ENCODE measurements around the gene ANKRD65. TPM values are rescaled to one million over a fixed set of nuclear protein-coding genes. Genes with fewer than 3 reads are reported as not detected.
"Not testable (repeated sequence)": the region's sequence is repeated elsewhere in the genome, so short reads cannot be mapped to it uniquely, and the experiment has no call there.

Gene ANKRD65
- total RNA-seq, 1 experiment from 2014 or later = not detected

DNA sequence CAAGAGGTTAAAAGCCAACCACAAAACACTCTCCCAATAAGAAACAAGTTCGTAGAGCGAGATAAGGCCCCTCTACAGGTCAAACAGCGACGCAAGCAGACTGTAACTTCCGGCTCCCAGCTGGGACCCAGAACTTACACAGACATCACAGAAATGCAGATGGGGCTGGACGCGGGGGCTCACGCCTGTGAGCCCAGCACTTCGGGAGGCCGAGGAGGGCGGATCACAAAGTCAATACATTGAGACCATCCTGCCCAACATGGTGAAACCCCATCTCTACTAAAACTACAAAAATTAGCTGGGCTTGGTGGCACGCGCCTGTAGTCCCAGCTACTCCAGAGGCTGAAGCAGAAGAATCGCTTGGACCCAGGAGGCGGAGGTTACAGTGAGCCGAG lies 33.0 kb downstream of the ANKRD65 start:
- Mint-ChIP-seq H3K27me3 (ENCODE audit: unreplicated experiment) (no peaks in the 10 kb centered on the region), H3K9me3 (ENCODE audit: low read depth, unreplicated experiment) (no peaks in the 10 kb centered on the region), H3K36me3 (ENCODE audit: insufficient read depth, unreplicated experiment) (peaks cover 62% of the 10 kb centered on the region), H3K4me3 (ENCODE audit: low read depth, unreplicated experiment) (no peak overlapping the region), H3K4me1 (ENCODE audit: low read depth, unreplicated experiment) (no peaks in the 10 kb centered on the region), H3K27ac (ENCODE audit: unreplicated experiment) (no peak overlapping the region)
- intact Hi-C loops (cut with micrococcal nuclease; ENCODE audit: unreplicated experiment) = no loop called here
- no peak for DNase-seq
- BruUV-seq (replicated peaks) = no TSS peak
- TF ChIP-seq, protein P1, sequence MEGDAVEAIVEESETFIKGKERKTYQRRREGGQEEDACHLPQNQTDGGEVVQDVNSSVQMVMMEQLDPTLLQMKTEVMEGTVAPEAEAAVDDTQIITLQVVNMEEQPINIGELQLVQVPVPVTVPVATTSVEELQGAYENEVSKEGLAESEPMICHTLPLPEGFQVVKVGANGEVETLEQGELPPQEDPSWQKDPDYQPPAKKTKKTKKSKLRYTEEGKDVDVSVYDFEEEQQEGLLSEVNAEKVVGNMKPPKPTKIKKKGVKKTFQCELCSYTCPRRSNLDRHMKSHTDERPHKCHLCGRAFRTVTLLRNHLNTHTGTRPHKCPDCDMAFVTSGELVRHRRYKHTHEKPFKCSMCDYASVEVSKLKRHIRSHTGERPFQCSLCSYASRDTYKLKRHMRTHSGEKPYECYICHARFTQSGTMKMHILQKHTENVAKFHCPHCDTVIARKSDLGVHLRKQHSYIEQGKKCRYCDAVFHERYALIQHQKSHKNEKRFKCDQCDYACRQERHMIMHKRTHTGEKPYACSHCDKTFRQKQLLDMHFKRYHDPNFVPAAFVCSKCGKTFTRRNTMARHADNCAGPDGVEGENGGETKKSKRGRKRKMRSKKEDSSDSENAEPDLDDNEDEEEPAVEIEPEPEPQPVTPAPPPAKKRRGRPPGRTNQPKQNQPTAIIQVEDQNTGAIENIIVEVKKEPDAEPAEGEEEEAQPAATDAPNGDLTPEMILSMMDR (IDR thresholded peaks at IDR 0.05; ENCODE audit: unreplicated experiment) = no peak
- CTCF ChIA-PET = no interaction called here

DNA sequence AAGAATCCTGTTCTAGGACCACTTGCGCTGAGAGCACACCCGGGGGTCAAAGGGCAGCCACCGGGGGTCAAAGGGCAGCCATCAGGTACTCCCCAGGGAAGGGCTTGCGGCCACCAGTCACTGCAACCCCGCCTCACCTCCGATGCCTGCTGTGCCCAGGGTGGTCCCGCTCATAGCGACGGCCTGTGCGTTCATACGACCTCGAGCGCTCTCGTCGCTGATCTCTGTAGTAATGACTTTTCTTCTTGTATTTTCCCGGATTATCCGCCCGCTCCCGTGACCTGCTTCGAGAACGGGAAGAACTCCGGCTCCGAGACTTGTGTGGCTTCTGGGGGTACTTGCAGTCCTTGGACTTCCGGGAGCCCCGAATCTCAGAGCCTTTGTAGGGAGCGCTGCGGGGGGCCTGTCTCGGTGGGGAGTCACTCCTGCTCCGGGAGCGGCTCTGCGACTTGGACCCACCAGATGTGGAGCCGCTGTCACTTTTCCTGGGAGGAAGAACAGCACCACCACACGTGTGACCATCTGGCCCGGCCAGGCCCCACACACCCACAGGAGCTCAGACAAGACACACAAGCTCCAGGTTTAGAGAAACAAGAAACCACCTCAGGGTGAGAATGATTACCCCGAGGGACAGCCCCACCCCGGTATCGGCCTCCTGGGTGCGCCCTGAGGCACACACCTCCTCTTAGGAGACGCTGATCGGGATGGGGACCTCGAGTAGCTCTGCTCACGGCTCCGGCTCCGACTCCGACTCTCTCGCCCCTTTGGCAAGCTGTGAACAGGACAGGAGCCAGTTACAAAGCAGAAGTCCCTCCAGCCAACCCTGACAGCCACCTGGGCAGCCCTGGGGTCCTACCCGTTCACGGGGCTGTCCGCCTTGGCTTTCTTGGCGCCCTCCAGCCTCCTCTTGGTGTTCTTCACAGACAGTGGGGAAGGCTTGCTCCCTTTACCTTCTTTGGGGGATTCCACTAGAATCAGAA lies 33.7 kb downstream of the ANKRD65 start:
- intact Hi-C loops (cut with micrococcal nuclease; ENCODE audit: unreplicated experiment) = no loop called here
- Mint-ChIP-seq H3K27me3 (ENCODE audit: unreplicated experiment) (no peaks in the 10 kb centered on the region), H3K36me3 (ENCODE audit: insufficient read depth, unreplicated experiment) (peaks cover 62% of the 10 kb centered on the region), H3K4me3 (ENCODE audit: low read depth, unreplicated experiment) (no peak overlapping the region), H3K27ac (ENCODE audit: unreplicated experiment) (no peak overlapping the region), H3K9me3 (ENCODE audit: low read depth, unreplicated experiment) (no peaks in the 10 kb centered on the region), H3K4me1 (ENCODE audit: low read depth, unreplicated experiment) (no peaks in the 10 kb centered on the region)
- CTCF ChIA-PET = no interaction called here
- no peak for DNase-seq
- no TSS peak for BruUV-seq (replicated peaks)
- TF ChIP-seq, protein P1 (IDR thresholded peaks at IDR 0.05; ENCODE audit: unreplicated experiment) = no peak

DNA sequence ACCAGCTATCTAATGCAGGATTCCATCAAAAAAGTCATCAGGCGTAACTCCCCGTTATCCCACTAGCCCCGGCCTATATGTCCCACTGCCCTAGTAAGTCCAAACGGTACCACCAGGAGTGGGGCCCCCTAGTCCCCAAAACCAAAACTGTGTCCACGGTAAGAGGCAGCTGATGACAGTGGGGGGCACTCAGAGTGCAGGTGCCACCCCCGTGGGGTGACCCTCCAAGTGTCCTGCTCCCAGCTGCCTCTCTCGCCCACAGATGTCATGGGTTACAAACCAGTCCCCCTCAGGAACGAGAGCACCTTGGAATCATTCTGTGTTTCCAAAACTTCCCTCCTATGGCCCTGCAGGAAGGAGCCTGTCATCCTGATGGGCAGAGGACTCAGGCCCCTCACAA lies 35.1 kb downstream of the ANKRD65 start:
- TF ChIP-seq, protein P1 (IDR thresholded peaks at IDR 0.05; ENCODE audit: unreplicated experiment) = no peak
- intact Hi-C loops (cut with micrococcal nuclease; ENCODE audit: unreplicated experiment) = no loop called here
- no peak overlapping the region for H3K4me3 Mint-ChIP-seq (ENCODE audit: low read depth, unreplicated experiment)
- peaks cover 53% of the 10 kb centered on the region for H3K36me3 Mint-ChIP-seq (ENCODE audit: insufficient read depth, unreplicated experiment)
- no peaks in the 10 kb centered on the region for H3K9me3 Mint-ChIP-seq (ENCODE audit: low read depth, unreplicated experiment)
- H3K27ac Mint-ChIP-seq (ENCODE audit: unreplicated experiment) = no peak overlapping the region
- BruUV-seq (replicated peaks) = no TSS peak
- no peaks in the 10 kb centered on the region for H3K4me1 Mint-ChIP-seq (ENCODE audit: low read depth, unreplicated experiment)
- CTCF ChIA-PET = no interaction called here
- no peak for DNase-seq
- H3K27me3 Mint-ChIP-seq (ENCODE audit: unreplicated experiment) = no peaks in the 10 kb centered on the region

DNA sequence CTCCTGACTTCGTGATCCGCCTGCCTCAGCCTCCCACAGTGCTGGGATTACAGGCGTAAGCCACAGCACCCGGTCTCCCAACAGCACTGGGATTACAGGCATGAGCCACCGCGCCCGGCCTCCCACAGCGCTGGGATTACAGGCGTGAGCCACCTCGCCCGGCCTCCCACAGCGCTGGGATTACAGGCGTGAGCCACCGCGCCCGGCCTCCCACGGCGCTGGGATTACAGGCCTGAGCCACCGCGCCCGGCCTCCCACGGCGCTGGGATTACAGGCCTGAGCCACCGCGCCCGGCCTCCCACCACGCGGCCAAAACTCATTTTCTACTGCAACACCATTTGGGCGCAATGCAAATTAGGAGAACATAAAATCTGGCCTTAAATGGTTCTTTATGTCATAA lies 35.7 kb downstream of the ANKRD65 start:
- peaks cover 47% of the 10 kb centered on the region for H3K36me3 Mint-ChIP-seq (ENCODE audit: insufficient read depth, unreplicated experiment)
- BruUV-seq (replicated peaks); H3K4me1 Mint-ChIP-seq (ENCODE audit: low read depth, unreplicated experiment); intact Hi-C loops (cut with micrococcal nuclease; ENCODE audit: unreplicated experiment); DNase-seq; H3K9me3 Mint-ChIP-seq (ENCODE audit: low read depth, unreplicated experiment); CTCF ChIA-PET; H3K27ac Mint-ChIP-seq (ENCODE audit: unreplicated experiment); H3K27me3 Mint-ChIP-seq (ENCODE audit: unreplicated experiment); H3K4me3 Mint-ChIP-seq (ENCODE audit: low read depth, unreplicated experiment): not testable (repeated sequence)

DNA sequence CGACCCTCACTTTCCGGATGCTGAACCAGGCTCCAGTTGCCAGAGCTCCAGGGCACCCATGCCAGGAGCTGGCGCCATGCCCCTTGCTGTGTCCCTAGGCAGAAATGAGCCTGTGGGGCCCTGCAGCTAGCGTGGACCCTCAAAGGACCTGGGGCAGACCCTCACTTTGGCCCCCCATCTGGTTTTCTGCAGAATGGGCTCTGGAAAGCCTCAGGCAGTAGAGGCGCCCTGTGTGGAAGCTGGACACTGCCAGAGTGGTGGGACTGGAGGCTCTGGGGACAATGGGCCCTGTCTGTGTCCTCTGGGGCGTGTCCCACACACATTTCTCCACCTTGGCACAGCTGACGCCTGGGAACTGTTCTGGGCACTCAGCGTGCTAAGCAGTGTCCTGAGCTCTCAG lies 39.8 kb downstream of the ANKRD65 start:
- CTCF ChIA-PET = no interaction called here

More for the DNA sequence above, 39.8 kb downstream of the ANKRD65 start:
- no peak for DNase-seq
- Mint-ChIP-seq H3K36me3 (ENCODE audit: insufficient read depth, unreplicated experiment) (peaks cover 13% of the 10 kb centered on the region), H3K4me3 (ENCODE audit: low read depth, unreplicated experiment) (no peak overlapping the region), H3K27ac (ENCODE audit: unreplicated experiment) (no peak overlapping the region), H3K27me3 (ENCODE audit: unreplicated experiment) (no peaks in the 10 kb centered on the region), H3K4me1 (ENCODE audit: low read depth, unreplicated experiment) (no peaks in the 10 kb centered on the region), H3K9me3 (ENCODE audit: low read depth, unreplicated experiment) (no peaks in the 10 kb centered on the region)
- no TSS peak for BruUV-seq (replicated peaks)
- TF ChIP-seq, protein P1 (IDR thresholded peaks at IDR 0.05; ENCODE audit: unreplicated experiment) = no peak
- intact Hi-C loops (cut with micrococcal nuclease; ENCODE audit: unreplicated experiment) = no loop called here
